H1 (cell line): ENCODE data around the gene DAPK3. TPM values are rescaled to one million over a fixed set of nuclear protein-coding genes. Genes with fewer than 3 reads are reported as not detected.

Experiments used
- ATF2 ChIP-seq: IDR thresholded peaks from 2 replicates; pipeline ENCODE4 v1.6.1; 2012; ENCODE audit warnings: low read length, inconsistent platforms
- BACH1 ChIP-seq: IDR thresholded peaks from 2 replicates; pipeline ENCODE4 v1.6.1; 2012; ENCODE audit warnings: low read length, improper control_type of control experiment
- BCL11A ChIP-seq, 2 experiments: IDR thresholded peaks; one replicate each; pipeline ENCODE4 v1.6.1; 2011; ENCODE audit warnings: low read depth in 2 of 2, low read length in 2 of 2, mild to moderate bottlenecking in 2 of 2
- BRCA1 ChIP-seq: IDR thresholded peaks from 2 replicates; pipeline ENCODE4 v1.6.1; 2012; ENCODE audit warnings: low read depth, low read length, improper control_type of control experiment
- CBX5 ChIP-seq: fragments of 300-800, 300-1000 bp; sonication (generic); IDR thresholded peaks from 2 replicates; pipeline ENCODE4 v1.7.1; 2016; ENCODE audit warnings: antibody characterized with exemption, low read length, low read depth
- CBX8 ChIP-seq: fragments of 300-800, 300-1000 bp; sonication (generic); IDR thresholded peaks from 2 replicates; pipeline ENCODE4 v1.7.1; 2016; ENCODE audit warnings: low read depth, low read length, borderline replicate concordance
- CHD1 ChIP-seq: IDR thresholded peaks from 2 replicates; pipeline ENCODE4 v1.6.1; 2012; ENCODE audit warnings: low read depth, low read length, improper control_type of control experiment
- CHD2 ChIP-seq: IDR thresholded peaks from 2 replicates; pipeline ENCODE4 v1.6.1; 2012; ENCODE audit warnings: low read length, improper control_type of control experiment
- CREB1 ChIP-seq: IDR thresholded peaks from 2 replicates; pipeline ENCODE4 v1.6.1; 2012; ENCODE audit warnings: inconsistent platforms
- E2F6 ChIP-seq: IDR thresholded peaks from 2 replicates; pipeline ENCODE4 v1.6.1; 2012; ENCODE audit warnings: inconsistent platforms
- GABPA ChIP-seq: IDR thresholded peaks from 2 replicates; pipeline ENCODE4 v1.6.1; 2011; ENCODE audit warnings: mild to moderate bottlenecking, low read length, moderate library complexity, borderline replicate concordance; ENCODE audit not compliant: insufficient read depth
- GTF2F1 ChIP-seq: IDR thresholded peaks from 2 replicates; pipeline ENCODE4 v1.6.1; 2012; ENCODE audit warnings: low read depth, low read length, improper control_type of control experiment, borderline replicate concordance
- HDAC2 ChIP-seq, 2 experiments: fragments of 300-600 bp in 1 of 2; sonication (generic) in 1 of 2; IDR thresholded peaks; 2 replicates each; pipeline ENCODE4 v1.6.1; 2011 to 2012; ENCODE audit warnings: low read depth in 2 of 2, low read length in 2 of 2, mild to moderate bottlenecking in 2 of 2, moderate library complexity in 2 of 2, borderline replicate concordance in 1 of 2, inconsistent platforms in 1 of 2
- JUN ChIP-seq: IDR thresholded peaks from 2 replicates; pipeline ENCODE4 v1.6.1; 2011; ENCODE audit warnings: low read depth, mild to moderate bottlenecking, improper control_type of control experiment, low read length
- JUND ChIP-seq: IDR thresholded peaks from 2 replicates; pipeline ENCODE4 v1.6.1; 2011; ENCODE audit warnings: mild to moderate bottlenecking, improper control_type of control experiment, low read length
- KDM1A ChIP-seq: fragments of 200-600, 300-600 bp; sonication (generic); IDR thresholded peaks from 2 replicates; pipeline ENCODE4 v1.7.1; 2016; ENCODE audit warnings: mild to moderate bottlenecking, low read length, borderline replicate concordance
- KDM4A ChIP-seq: IDR thresholded peaks from one replicate; pipeline ENCODE4 v1.7.1; 2012; ENCODE audit warnings: low read depth, mild to moderate bottlenecking, moderate library complexity, low read length, inconsistent platforms; ENCODE audit not compliant: severe bottlenecking
- MAFK ChIP-seq: IDR thresholded peaks from 2 replicates; pipeline ENCODE4 v1.6.1; 2012; ENCODE audit warnings: low read depth, mild to moderate bottlenecking, improper control_type of control experiment, low read length
- NRF1 ChIP-seq: IDR thresholded peaks from 2 replicates; pipeline ENCODE4 v1.6.1; 2011; ENCODE audit warnings: mild to moderate bottlenecking, low read depth, low read length, improper control_type of control experiment
- RBBP5 ChIP-seq: IDR thresholded peaks from 2 replicates; pipeline ENCODE4 v1.7.1; 2012; ENCODE audit warnings: low read depth, mild to moderate bottlenecking, inconsistent platforms, low read length, moderate library complexity, borderline replicate concordance
- SUZ12 ChIP-seq: fragments of 200-600 bp; sonication (generic); IDR thresholded peaks from 2 replicates; pipeline ENCODE4 v1.6.1; 2012; ENCODE audit warnings: mild to moderate bottlenecking, inconsistent platforms, low read length, moderate library complexity, mixed read lengths
- TCF12 ChIP-seq: IDR thresholded peaks from 2 replicates; pipeline ENCODE4 v1.6.1; 2011; ENCODE audit warnings: low read depth, mild to moderate bottlenecking, low read length
- polyA plus RNA-seq, 7 experiments: library from polyadenylated mRNA; depleted of rRNA in 3 of 7; stranded (reverse) in 5 of 7; unstranded in 2 of 7; fragments of >200 nt in 5 of 7; fragments of 200-250 nt in 2 of 7; gene quantifications; 1 replicate in 5 of 7; 2 replicates in 1 of 7; 4 replicates in 1 of 7; pipeline versions ENCODE4 v1.2.1 to v1.2.3, GENCODE V29; 2011 to 2013; ENCODE audit warnings: missing spikeins in 2 of 7, mixed read lengths in 2 of 7
- total RNA-seq: library from RNA; stranded (reverse); fragmentation: NEBNext Ultra II Directional; extraction: Animal tissue kit (Norgen Biotek cat#: 25700); gene quantifications from 2 replicates; pipeline ENCODE4 v1.2.1, GENCODE V29; 2021

The DAPK3 gene
- total and polyA plus RNA-seq, 2 of the 8 experiments (the other 6 are each of a cell fraction or from before 2014, with no cell fraction given): 53.2 to 78.1 TPM

- TF ChIP-seq JUN: peak; percentile 100
- TF ChIP-seq HDAC2 (IDR thresholded peaks at IDR 0.05; ENCODE audit: borderline replicate concordance in 1 of 2, low read depth in 2 of 2, low read length in 2 of 2): 0 out of 4 replicates have a peak, but pooled peaks of 1 of the 2 experiments have one; percentile 23
- no peak for TF ChIP-seq RBBP5
- no peak for TF ChIP-seq BCL11A (IDR thresholded peaks at IDR 0.05; ENCODE audit: low read depth in 2 of 2, low read length in 2 of 2)
- TF ChIP-seq BRCA1: no peak
- peak; percentile 100 for TF ChIP-seq ATF2
- peak; percentile 79 for TF ChIP-seq CREB1
- no peak for TF ChIP-seq NRF1
- TF ChIP-seq CBX8: no peak
- no peak; the same call in 1 of the 2 replicates for TF ChIP-seq E2F6
- no peak for TF ChIP-seq TCF12
- no peak for TF ChIP-seq BACH1
- no peak for TF ChIP-seq GABPA
- TF ChIP-seq CBX5: no peak
- TF ChIP-seq MAFK: peak; percentile 60
- no peak; the same call in 1 of the 2 replicates for TF ChIP-seq KDM1A
- TF ChIP-seq KDM4A: no peak
- no peak for TF ChIP-seq SUZ12
- TF ChIP-seq JUND: peak; percentile 100
- no peak for TF ChIP-seq CHD1
- TF ChIP-seq CHD2: no peak
- TF ChIP-seq GTF2F1: no peak
Measured at GRCh38 chr19:3968556-3969434, 2.1 kb downstream of the DAPK3 start (continued).
